B cell (primary cell): Measurements from ENCODE around the gene LTO1. TPM values are rescaled to one million over a fixed set of nuclear protein-coding genes. Genes with fewer than 3 reads are reported as not detected.

Experiments used
- ATAC-seq: fragments of 200-7000 bp; cut with Tn5 transposase; one replicate; pipeline ENCODE4 v1.10.0; 2021; ENCODE audit warnings: low read depth, mild to moderate bottlenecking, moderate number of reproducible peaks, moderate library complexity
- CTCF ChIA-PET: fragments of 350-600 bp; sonication (Branson Sonifier 250); formaldehyde crosslinking; loops from one replicate; lab custom pipeline; 2021; ENCODE audit warnings: antibody characterized with exemption, inconsistent platforms; lab: Charles Lee
- POLR2A ChIA-PET: fragments of 350-600 bp; sonication (Branson Sonifier 250); formaldehyde crosslinking; loops from one replicate; lab custom pipeline; 2021; ENCODE audit warnings: antibody characterized with exemption; lab: Charles Lee
- DNase-seq: peaks from one replicate; pipeline ENCODE4 v3.0.0; 2013
- H2AFZ ChIP-seq: 2 replicates; pipeline ENCODE4 v1.6.1; 2012; ENCODE audit warnings: mild to moderate bottlenecking, low read depth, low read length; ENCODE audit not compliant: insufficient read depth, poor library complexity, severe bottlenecking
- H3K27ac ChIP-seq, 2 donors: 1 replicate in 1 of 2; 2 replicates in 1 of 2; pipeline ENCODE4 v1.5.1; 2012 to 2013; ENCODE audit warnings: low read length in 2 of 2, mild to moderate bottlenecking in 2 of 2, moderate library complexity in 1 of 2
- H3K27me3 ChIP-seq, 4 experiments: fragments of 200-600 bp in 1 of 4; sonication (generic) in 1 of 4; replicated peaks in 1 of 4; 1 replicate in 2 of 4; 2 replicates in 2 of 4; pipeline versions ENCODE4 v1.6.1 to v1.7.0; 2013 to 2016; ENCODE audit warnings: low read length in 3 of 4, mild to moderate bottlenecking in 2 of 4, mixed read lengths in 1 of 4, moderate library complexity in 1 of 4; ENCODE audit not compliant: insufficient read depth in 4 of 4, control insufficient read depth in 3 of 4; ENCODE audit errors: control extremely low read depth in 1 of 4
- H3K36me3 ChIP-seq, 2 experiments: replicated peaks in 1 of 2; 1 replicate in 1 of 2; 2 replicates in 1 of 2; pipeline versions ENCODE4 v1.6.1 to v1.7.1; 2013; ENCODE audit warnings: low read length in 1 of 2; ENCODE audit not compliant: insufficient read depth in 2 of 2, control insufficient read depth in 1 of 2; ENCODE audit errors: control extremely low read depth in 1 of 2, extremely low read depth in 1 of 2
- H3K4me1 ChIP-seq, 2 donors: fragments of 200-600 bp in 1 of 2; sonication (generic) in 1 of 2; 1 replicate in 1 of 2; 2 replicates in 1 of 2; pipeline versions ENCODE4 v1.5.1 to v1.6.1; 2013 to 2017; ENCODE audit warnings: low read length in 2 of 2; ENCODE audit not compliant: control insufficient read depth in 2 of 2, insufficient read depth in 2 of 2
- H3K4me2 ChIP-seq: replicated peaks from 2 replicates; pipeline ENCODE3; 2012; ENCODE audit warnings: mild to moderate bottlenecking, low read depth, low read length; ENCODE audit not compliant: poor library complexity, severe bottlenecking
- H3K4me3 ChIP-seq, 5 experiments: fragments of 200-600 bp in 1 of 5; sonication (generic) in 1 of 5; 1 replicate in 3 of 5; 2 replicates in 2 of 5; pipeline versions ENCODE4 v1.5.1 to v1.7.0; 2011 to 2016; ENCODE audit warnings: low read length in 4 of 5, mild to moderate bottlenecking in 4 of 5, low read depth in 2 of 5, control low read depth in 1 of 5, moderate library complexity in 1 of 5; ENCODE audit not compliant: insufficient read depth in 1 of 5; ENCODE audit errors: control extremely low read depth in 1 of 5, extremely low read depth in 1 of 5
- H3K79me2 ChIP-seq: fragments of 200-600 bp; sonication (generic); one replicate; pipeline ENCODE4 v1.6.0; 2016; ENCODE audit warnings: low read length; ENCODE audit not compliant: control insufficient read depth, insufficient read depth
- H3K9ac ChIP-seq: fragments of 200-600 bp; sonication (generic); 2 replicates; pipeline ENCODE4 v1.6.1; 2017; ENCODE audit warnings: mild to moderate bottlenecking, low read length, moderate library complexity
- H3K9me3 ChIP-seq, 3 donors: one replicate each; pipeline versions ENCODE4 v1.6.1 to v1.7.1; 2013; ENCODE audit warnings: low read length in 2 of 3; ENCODE audit not compliant: control insufficient read depth in 2 of 3, insufficient read depth in 1 of 3; ENCODE audit errors: control extremely low read depth in 1 of 3
- H4K20me1 ChIP-seq: 2 replicates; pipeline ENCODE4 v1.6.0; 2012; ENCODE audit warnings: mild to moderate bottlenecking, low read length; ENCODE audit not compliant: insufficient read depth, control insufficient read depth, poor library complexity, severe bottlenecking
- H3K27ac Mint-ChIP-seq: one replicate; pipeline ENCODE4 v1.8.0; 2021; ENCODE audit warnings: mixed read lengths
- H3K27me3 Mint-ChIP-seq: one replicate; pipeline ENCODE4 v1.8.0; 2021; ENCODE audit warnings: mixed read lengths
- H3K4me1 Mint-ChIP-seq: one replicate; pipeline ENCODE4 v1.8.0; 2021; ENCODE audit warnings: mixed read lengths
- H3K4me3 Mint-ChIP-seq: one replicate; pipeline ENCODE4 v1.8.0; 2021; ENCODE audit warnings: mixed read lengths
- H3K9me3 Mint-ChIP-seq: one replicate; pipeline ENCODE4 v1.8.0; 2022; ENCODE audit warnings: mixed read lengths; ENCODE audit not compliant: insufficient read depth
- EZH2 ChIP-seq: IDR thresholded peaks from 2 replicates; pipeline ENCODE4 v1.6.1; 2012; ENCODE audit warnings: borderline replicate concordance, low read depth, mild to moderate bottlenecking, moderate library complexity, low read length; ENCODE audit not compliant: insufficient read depth, poor library complexity, severe bottlenecking
- WGBS: methylation state at CpG from one replicate; pipeline ENCODE4 v1.1.5; 2013; ENCODE audit warnings: missing lambda C conversion rate; ENCODE audit not compliant: insufficient coverage; 5-methylcytosine and 5-hydroxymethylcytosine counted together
- intact Hi-C: fragments of 100-400 bp; cut with micrococcal nuclease; formaldehyde crosslinking; loops from one replicate; pipeline ENCODE4 v1.10.0; 2022
- polyA plus RNA-seq: library from polyadenylated mRNA; depleted of rRNA; stranded (reverse); fragments of >200 nt; gene quantifications from 2 replicates; pipeline ENCODE4 v1.2.3, GENCODE V29; 2012
- total RNA-seq, 2 donors: library from RNA; stranded (reverse); fragments of 120-200 nt in 1 of 2; gene quantifications; 1 replicate in 1 of 2; 2 replicates in 1 of 2; pipeline versions ENCODE4 v1.2.3 to v1.2.4, GENCODE V29; 2013 to 2022
- TF ChIP-seq, protein P1 (sequence below): fragments of 200-600 bp; IDR thresholded peaks from one replicate; pipeline ENCODE4 v1.8.0; 2022; ENCODE audit warnings: antibody characterized with exemption, mild to moderate bottlenecking

LTO1 gene
- total and polyA plus RNA-seq, 2 donors (not counting 1 experiment from before 2014, with no cell fraction given), result 44.4 to 68.8 TPM

DNA sequence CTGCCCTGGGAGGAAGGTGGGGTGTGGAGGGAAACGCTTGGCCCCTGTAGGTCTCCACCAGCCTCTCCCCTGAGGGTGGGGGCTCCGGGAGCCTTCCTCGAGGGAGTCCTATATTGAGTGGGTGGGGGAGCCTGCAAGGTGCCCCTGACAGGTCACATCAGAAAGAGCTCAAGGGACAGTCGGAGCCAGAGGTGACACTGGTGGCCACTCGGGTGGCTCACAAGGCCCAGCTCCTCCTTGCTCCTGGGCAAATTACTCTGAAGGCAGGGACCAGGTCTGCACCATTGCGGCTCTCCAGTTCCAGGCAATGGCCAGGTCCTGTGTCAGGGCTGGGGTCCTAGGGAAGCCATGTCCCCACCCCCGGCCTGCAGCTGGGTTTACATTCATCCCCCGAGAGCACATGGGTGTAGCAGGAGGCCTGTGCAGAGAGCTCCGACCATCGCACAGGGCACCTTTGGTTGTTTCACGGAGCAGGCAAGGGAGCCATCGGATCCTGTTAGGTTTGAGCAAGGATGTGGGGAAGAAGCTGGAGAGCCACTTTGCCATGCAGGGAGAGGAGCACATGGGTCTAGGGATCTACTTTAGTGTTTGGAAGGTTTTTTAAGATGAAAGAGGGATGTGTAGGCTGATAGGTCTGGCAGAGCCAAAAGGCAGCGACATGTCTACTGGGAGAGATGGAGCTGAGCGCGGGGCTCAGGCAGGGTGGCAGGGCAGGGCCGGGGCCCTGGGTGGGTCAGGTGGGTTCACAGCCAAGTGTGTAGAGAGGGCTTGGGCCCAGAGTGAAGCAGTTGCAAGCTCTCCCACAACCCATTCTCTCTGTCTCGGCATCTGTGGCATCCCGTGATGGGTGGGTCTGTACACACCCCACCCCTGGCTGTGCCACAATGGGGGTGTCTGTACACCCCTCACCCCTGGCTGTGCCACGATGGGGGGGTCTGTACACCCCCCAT is 19.4 kb downstream of the LTO1 start:
- H3K27me3 Mint-ChIP-seq, result no peaks in the 10 kb centered on the region
- H2AFZ ChIP-seq, result no peak overlapping the region
- no peak overlapping the region for H3K27ac Mint-ChIP-seq
- H3K4me1 Mint-ChIP-seq, result no peaks in the 10 kb centered on the region
- no peak overlapping the region for H3K4me3 ChIP-seq
- no peak for ATAC-seq
- no peak overlapping the region for H3K9ac ChIP-seq
- no peak for TF ChIP-seq EZH2
- TF ChIP-seq, protein P1, sequence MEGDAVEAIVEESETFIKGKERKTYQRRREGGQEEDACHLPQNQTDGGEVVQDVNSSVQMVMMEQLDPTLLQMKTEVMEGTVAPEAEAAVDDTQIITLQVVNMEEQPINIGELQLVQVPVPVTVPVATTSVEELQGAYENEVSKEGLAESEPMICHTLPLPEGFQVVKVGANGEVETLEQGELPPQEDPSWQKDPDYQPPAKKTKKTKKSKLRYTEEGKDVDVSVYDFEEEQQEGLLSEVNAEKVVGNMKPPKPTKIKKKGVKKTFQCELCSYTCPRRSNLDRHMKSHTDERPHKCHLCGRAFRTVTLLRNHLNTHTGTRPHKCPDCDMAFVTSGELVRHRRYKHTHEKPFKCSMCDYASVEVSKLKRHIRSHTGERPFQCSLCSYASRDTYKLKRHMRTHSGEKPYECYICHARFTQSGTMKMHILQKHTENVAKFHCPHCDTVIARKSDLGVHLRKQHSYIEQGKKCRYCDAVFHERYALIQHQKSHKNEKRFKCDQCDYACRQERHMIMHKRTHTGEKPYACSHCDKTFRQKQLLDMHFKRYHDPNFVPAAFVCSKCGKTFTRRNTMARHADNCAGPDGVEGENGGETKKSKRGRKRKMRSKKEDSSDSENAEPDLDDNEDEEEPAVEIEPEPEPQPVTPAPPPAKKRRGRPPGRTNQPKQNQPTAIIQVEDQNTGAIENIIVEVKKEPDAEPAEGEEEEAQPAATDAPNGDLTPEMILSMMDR, result no peak
- no peaks in the 10 kb centered on the region for H3K27me3 ChIP-seq
- H3K4me2 ChIP-seq, result no peak overlapping the region
- no peaks in the 10 kb centered on the region for H4K20me1 ChIP-seq
- no peak overlapping the region for H3K27ac ChIP-seq
- H3K9me3 ChIP-seq, result no peaks in the 10 kb centered on the region
- H3K9me3 Mint-ChIP-seq, result no peaks in the 10 kb centered on the region
- no peaks in the 10 kb centered on the region for H3K4me1 ChIP-seq
- no peaks in the 10 kb centered on the region for H3K79me2 ChIP-seq
- WGBS, result 93% methylated on average over 15 of the region's 19 CpGs
- DNase-seq, result no peak
- H3K4me3 Mint-ChIP-seq, result no peak overlapping the region
- intact Hi-C loops, result no loop called here
- CTCF ChIA-PET, result interaction anchor here (1.3 kb wide), 1 partner anchor 15 kb away, joined by 3 read pairs; no protein-coding TSS in a partner anchor
- peaks cover 0 to 2% of the 10 kb centered on the region in 2 experiments for H3K36me3 ChIP-seq
- POLR2A ChIA-PET, result no interaction called here
